Body of pancreas (tissue), 4 donors: ENCODE results near the gene TMEM150B.

ENCODE experiments used
- POLR2A ChIP-seq, 3 donors: fragments of 450-650 bp; IDR thresholded peaks; one replicate each; pipeline ENCODE4 v1.6.1; 2016; ENCODE audit warnings: antibody characterized with exemption in 3 of 3, mild to moderate bottlenecking in 2 of 3
- TF ChIP-seq, protein P1 (sequence below), 7 experiments: fragments of 450-650 bp in 4 of 7; fragments of 200-600 bp in 3 of 7; sonication (generic) in 3 of 7; IDR thresholded peaks; one replicate each; pipeline ENCODE4 v1.5.1; 2016 to 2019; ENCODE audit warnings: antibody characterized with exemption in 7 of 7

DNA sequence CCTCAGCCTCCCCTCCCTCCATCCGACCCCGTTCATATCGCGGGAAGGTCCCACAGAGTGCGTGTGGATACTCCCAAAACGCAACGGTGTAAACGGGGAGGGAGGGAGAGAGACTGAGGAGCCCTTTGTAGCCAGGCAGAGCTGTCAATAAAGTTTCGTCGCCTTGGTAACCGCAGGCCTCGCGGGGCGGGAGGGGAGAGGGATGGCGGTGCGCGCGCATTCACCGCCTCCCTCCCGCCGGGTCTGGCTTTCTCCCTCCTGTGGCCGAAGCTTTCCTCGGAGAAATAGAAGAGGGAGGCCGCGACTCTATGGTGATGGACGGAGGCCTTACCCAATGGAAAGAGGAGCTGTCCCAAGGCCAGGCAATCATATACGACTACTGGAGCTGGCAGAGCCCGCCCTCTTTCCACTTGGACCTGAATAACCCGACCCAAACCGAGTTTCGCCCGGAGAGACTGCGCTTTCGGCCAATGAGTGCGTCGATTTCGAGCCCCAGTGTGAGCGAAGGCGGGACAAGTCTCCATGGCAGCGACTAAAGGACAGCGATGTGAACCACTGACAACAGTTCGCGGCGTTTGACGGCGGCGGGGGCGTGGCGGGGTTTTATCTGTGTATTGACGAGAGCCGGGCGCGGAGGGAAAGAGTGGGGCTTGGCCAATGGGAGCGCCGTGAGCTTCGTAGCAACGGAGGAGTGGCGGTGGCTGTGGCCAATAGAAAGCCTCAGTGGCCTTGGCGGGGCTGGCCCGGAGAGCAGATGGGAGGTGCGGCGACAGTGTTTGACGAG is 14.2 kb upstream of the TMEM150B start, which contains the start of gene KMT5C:
- TF ChIP-seq, protein P1, sequence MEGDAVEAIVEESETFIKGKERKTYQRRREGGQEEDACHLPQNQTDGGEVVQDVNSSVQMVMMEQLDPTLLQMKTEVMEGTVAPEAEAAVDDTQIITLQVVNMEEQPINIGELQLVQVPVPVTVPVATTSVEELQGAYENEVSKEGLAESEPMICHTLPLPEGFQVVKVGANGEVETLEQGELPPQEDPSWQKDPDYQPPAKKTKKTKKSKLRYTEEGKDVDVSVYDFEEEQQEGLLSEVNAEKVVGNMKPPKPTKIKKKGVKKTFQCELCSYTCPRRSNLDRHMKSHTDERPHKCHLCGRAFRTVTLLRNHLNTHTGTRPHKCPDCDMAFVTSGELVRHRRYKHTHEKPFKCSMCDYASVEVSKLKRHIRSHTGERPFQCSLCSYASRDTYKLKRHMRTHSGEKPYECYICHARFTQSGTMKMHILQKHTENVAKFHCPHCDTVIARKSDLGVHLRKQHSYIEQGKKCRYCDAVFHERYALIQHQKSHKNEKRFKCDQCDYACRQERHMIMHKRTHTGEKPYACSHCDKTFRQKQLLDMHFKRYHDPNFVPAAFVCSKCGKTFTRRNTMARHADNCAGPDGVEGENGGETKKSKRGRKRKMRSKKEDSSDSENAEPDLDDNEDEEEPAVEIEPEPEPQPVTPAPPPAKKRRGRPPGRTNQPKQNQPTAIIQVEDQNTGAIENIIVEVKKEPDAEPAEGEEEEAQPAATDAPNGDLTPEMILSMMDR (IDR thresholded peaks at IDR 0.05): peak; percentile 23 to 84 (median 70)
- TF ChIP-seq POLR2A (IDR thresholded peaks at IDR 0.05): peak in 1 of 3 donors; percentile 96
